GM10266 (cell line): ENCODE data around the gene NKX6-2.
"Not testable (repeated sequence)": the region's sequence is repeated elsewhere in the genome, so short reads cannot be mapped to it uniquely, and the experiment has no call there.

Experiments
- DNase-seq: peaks from one replicate; pipeline ENCODE4 v3.0.0; 2012; ENCODE audit errors: extremely low spot score
- CTCF ChIP-seq: IDR thresholded peaks from 2 replicates; pipeline ENCODE4 v1.5.1; 2012; ENCODE audit warnings: mild to moderate bottlenecking, low read depth; ENCODE audit not compliant: control insufficient read depth, insufficient read depth; ENCODE audit errors: missing control alignments

The NKX6-2 gene

GRCh38 chr10:132774902-132775863, 10.8 kb downstream of the NKX6-2 start:
- no peak for TF ChIP-seq CTCF
- no peak for DNase-seq

- no peak for TF ChIP-seq CTCF
Observed at GRCh38 chr10:132774181-132774901, 11.6 kb downstream of the NKX6-2 start.

DNA sequence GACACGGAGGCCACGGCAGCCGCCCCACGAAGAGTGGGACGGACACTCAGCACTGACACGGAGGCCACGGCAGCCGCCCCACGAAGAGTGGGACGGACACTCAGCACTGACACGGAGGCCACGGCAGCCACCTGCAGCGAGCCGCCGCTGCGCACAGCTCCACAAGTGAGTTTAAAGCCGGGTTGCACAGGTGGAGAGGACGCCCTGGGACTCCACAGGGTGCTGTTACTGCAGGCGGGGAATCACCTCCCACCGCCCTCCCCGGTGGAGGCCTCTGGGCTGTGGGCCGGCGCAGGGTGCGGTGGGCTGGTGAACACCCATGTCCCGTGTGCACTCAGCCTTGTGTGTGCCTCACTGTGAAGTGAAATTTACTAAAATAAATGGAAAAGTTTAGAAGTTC, 13.1 kb downstream of the NKX6-2 start:
- not testable (repeated sequence) for DNase-seq

More at GRCh38 chr10:132774181-132774901, 11.6 kb downstream of the NKX6-2 start:
- DNase-seq: no peak

DNA sequence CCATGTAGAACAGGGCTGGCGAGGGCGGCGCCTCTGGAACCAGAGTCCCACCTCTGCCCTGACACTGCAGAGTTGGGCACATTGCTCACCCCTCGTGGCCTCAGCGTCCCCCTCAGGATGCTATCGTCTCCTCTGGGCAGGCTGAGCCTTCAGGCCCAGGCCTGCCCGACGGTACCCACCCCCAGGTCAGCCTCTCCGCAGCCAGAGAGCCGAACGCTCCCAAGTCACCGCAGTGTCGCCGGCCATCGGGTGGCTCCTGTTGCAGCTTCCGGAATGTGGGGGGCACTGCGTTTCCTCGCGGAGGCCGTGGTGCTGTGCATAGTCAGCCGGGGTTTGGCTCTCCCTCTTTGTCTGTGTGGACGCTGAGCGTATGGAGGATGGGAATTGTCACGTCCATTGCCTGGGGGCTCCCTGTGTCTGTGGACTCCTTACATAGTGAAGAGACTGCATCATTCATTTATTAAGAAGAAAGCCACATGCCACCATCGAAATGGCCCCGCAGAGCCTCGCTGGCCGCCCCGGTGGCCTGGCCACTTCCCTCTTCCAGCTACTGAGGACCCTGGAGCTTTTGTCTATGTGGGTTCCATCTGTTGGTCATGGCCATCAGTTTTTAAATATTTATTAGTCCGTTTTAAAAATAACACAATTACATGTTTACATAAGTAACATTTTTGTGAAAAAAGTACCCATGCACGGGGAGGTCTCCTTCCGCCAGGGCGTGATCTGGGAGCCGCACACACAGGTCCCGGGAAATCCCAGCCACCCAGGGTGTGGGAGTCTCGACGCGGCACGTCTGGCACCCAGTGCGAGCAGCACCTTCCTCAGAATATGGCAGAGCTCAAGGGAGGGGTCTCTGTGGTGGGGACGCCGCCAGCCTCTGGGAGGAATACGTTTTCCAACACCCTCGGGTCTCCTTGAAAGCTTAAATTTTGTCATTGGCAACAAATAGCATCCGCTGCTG, 15.6 kb downstream of the NKX6-2 start:
- DNase-seq: no peak
- TF ChIP-seq CTCF: no peak

GRCh38 chr10:132768346-132769248, 17.4 kb downstream of the NKX6-2 start:
- DNase-seq: no peak
- TF ChIP-seq CTCF: no peak

GRCh38 chr10:132766291-132766690, 19.7 kb downstream of the NKX6-2 start:
- TF ChIP-seq CTCF: no peak
- no peak for DNase-seq

DNA sequence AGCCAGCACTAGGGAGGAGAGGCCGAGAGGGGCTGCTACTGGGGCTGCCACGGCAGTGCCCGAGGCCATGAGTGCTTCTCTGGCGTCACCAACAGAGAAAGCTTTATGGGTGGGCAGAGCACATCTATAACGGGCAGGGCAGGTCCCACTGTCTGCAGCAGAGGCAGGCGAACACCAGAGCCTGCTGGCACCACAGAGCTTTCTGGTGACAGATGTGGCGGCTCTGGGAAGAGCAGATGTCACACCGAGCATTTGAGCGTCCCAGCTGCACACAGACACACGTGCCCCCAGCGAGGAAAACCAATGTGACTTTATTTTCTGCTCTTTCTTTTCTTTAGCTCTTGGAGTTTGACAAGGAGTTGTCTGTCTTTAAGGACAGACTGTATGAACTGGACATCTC, 20.5 kb downstream of the NKX6-2 start:
- no peak for DNase-seq
- no peak for TF ChIP-seq CTCF
